Activated CD4-positive, CD25-positive, alpha-beta regulatory T cell treated with anti-CD3 and anti-CD28 coated beads, Interleukin-2, amount 50 U/mL, for 72 hours (primary cell): ENCODE data around the gene STRN4.

Source experiments
- DNase-seq: peaks from one replicate; pipeline ENCODE4 v3.0.0; 2021

Gene STRN4

DNA sequence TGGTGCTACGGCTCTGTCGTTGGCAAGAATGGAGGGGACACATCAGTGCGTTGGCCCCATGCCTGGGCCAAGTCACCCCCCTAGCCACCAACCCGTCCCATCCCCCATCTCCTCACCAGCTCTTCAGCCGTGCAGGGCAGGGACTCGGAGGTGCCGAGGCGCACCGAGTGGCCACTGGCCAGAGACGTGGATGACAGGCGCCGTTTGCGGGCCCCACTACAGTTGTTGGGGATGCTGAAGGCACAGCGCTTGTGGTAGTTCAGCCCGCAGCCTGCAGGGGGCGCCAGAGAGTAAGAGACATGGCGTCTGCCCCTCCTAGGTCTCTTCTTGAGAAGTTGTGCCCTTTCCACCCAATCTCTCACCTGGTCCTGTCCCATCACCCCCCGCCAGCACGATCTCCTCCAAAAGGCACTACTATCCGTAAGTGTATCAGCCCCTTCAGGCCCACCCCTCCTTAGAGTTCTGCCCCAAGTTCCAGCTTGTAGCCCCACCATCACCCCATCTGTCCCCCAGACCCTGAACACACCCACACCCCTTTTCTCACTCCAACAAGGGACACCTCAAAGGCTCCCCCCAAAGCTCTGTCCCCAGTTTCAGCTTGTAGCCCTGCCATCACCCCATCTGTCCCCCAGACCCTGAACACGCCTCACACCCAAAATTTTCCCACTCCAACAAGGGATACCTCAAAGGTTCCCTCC lies 41.7 kb downstream of the STRN4 start:
- DNase-seq = peak; percentile 94

DNA sequence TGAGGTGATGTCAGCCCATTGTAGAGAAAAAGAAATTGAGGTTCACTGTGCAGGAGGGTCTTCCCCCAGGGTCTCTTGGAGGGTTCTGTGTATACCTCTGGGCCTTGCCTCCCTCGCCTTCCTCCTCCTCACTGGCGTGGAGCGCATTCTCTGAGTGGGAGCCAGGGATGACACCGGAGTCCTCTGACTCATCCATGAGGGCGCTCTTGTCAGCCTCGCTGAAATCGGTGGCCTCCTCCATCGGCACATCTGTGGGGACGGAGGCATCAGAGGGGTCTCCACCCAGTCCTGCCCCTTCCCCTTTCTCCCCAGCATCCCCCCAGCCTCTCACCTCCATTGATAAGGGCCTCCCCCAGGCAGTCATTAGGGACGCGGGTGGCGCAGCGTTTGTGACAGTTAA lies 45.5 kb downstream of the STRN4 start:
- no peak for DNase-seq

- no peak for DNase-seq
These were observed 47.6 kb downstream of the STRN4 start for GRCh38 chr19:46698395-46699321.

DNA sequence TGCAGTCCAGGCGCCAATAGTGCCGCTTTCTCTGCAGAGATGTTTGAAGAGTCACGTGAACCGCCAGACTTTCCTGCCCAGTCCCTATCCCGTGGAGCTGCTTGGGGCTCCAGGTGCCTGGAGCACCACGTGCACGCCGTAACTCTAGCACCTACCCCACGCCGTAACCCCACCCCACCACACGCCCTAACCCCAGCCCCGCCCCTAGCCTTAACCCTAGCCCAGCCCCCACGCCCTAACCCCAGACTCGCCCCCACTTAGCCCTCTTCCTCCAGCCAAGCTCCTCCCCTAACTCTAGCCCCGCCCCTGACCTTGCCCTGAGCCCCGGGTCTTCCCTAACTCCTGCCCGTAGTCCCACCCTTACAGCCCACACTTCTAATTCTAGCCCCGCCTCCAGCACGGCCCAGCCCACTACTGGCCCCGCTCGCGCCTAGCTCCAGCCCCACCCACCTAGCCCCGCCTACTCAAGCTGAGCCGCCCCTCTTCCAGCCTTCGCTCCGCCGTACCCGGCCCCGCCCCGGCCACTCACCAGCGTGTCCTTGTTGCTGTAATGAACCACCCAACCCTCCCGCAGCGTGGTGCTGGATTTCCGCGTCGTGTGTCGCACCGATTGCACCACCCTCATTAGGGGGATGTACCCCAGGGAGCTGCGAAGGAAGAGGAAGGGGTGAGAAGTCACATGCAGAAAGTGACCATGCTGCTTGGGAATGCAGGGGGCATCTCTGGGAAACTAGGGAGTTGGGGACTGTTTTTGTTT lies 48.9 kb downstream of the STRN4 start:
- DNase-seq = no peak

DNA sequence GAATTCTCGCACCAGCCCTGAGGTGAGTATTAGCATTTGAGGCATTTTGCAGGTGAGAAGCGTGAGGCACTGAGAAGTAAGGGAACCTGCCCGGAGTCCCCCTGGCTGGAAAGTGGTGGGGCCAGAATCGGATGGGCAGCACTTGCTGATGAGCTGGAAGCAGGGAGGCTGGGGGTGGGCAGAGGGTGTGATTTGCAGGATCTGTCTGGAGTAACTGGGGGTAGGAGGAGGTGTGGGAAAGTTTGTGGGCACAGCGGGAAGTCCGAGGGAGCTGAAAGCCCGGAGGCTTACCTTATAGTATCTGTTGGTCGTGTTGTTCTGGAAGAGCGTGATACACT lies 49.4 kb downstream of the STRN4 start:
- no peak for DNase-seq

DNA sequence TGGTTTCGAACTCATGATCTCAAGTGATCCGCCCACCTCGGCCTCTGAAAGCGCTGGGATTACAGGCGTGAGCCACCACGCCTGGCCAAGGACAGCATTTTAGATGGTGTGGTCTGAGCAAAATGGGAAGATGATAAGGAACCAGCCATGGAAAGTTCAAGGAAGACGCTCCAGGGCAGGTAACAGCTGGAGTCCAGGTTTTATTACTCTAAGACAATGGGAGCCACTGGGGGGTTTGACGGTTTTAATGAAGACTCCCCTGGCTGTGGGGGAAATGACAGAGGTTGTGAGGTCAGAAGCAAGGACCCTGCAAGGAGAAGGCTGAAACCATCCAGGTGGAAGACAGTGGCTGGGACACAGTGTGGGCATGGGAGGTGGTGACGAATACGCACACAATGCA lies 50.2 kb downstream of the STRN4 start:
- no peak for DNase-seq

GRCh38 chr19:46693760-46694159 lies 52.5 kb downstream of the STRN4 start:
- DNase-seq = no peak

GRCh38 chr19:46692918-46693722 lies 53.1 kb downstream of the STRN4 start:
- no peak for DNase-seq

DNA sequence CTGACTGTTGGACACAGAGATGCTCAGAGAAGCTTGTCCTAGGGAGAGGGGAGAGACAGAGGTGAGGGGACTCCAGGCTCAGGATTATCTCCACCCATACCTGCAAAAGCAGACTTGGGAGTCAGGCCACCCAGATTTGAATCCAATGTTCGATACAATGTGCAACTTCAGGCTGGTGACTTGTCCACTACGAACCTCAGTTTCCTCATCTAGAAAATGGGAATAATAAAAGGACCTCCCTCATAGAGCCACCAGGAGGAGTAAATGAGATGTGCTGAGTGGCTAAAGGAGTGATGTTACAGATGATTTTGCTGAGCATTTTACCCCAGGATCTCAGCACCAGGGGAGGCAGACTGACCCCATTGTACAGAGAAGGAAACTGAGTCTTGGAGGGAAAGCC lies 54.3 kb downstream of the STRN4 start:
- no peak for DNase-seq

DNA sequence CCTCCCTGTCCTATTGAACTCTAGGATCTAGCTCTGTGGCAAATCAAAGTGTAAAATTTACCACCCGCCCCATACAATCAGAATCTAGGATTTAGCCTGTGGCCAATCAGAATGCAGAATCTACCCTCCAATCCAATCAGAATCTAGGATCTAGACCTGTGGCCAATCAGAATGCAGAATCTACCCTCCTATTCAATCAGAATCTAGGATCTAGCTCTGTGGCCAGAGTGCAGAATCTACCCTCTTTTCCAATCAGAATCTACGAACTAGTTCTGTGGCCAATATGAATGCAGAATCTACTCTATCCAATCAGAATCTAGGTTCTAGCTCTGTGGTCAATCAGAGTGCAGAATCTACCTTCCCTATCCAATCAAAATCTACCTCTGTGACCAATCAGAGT lies 55.1 kb downstream of the STRN4 start:
- DNase-seq = no peak

GRCh38 chr19:46689358-46689757 lies 56.9 kb downstream of the STRN4 start:
- no peak for DNase-seq

- DNase-seq = no peak
These were observed 58.7 kb downstream of the STRN4 start for GRCh38 chr19:46687438-46688145.

DNA sequence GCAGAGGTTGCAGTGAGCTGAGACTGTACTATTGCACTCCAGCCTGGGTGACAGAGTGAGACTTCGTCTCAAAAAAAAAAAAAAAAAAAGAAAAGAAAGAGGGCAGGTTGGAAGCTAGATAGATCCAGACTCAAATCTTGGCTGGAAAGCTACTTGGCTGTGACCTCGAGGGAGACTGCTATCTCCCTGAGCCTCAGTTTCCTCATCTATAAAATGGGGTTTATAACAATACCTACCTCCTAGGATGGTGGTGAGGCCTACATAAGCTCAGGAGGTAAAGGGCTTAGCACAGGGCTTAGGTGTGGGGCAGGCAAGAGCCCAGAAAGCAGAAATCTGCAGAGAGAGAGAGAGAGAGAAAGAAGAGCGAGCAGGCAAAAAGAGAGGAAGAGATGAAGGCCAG lies 61.1 kb downstream of the STRN4 start:
- DNase-seq = no peak

GRCh38 chr19:46678110-46678732 lies 68.0 kb downstream of the STRN4 start:
- peak; percentile 69 for DNase-seq

DNA sequence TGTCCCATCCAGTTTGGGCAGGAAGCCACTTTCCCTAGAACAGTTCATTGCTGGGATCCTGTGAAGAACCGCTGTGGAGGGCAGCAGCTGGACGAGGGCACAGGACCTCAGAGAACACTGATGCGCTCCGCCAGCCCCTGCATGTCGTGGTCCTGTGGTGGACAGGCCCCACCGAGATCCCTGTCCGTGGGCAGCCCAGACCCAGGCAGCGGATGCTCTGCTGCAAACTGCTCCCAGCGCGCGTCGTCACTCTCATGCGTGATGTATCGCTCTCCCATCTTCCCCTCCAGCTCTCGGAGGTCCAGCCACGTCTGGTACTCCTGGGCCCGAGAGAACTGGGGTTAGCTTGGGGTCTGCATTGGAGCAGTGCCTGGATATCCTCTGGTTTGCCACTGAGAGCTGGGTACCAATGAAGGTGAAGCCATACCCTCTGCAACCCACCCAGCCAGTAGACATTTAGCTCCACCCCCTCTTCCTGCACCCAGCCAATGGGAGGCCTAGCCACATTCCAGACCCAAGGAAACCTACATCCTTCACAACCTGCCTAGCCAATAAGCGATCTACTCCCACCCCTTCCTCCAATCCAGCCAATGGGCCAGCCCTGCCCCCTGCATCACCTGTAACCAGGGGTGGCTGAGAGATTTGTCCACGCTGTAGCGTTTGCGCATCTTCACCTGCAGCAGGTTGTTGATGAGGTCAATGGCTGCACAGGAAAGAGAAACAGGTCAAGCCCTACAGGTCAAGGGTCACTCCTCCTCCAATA lies 71.7 kb downstream of the STRN4 start:
- DNase-seq = no peak

- no peak for DNase-seq
These were observed 75.4 kb downstream of the STRN4 start for GRCh38 chr19:46670813-46671212.
